NCI-H2029 (cell line): ENCODE measurements around the gene DPM1.

Experiments used
- DNase-seq: peaks from one replicate; lab custom pipeline; 2025; lab: John Stamatoyannopoulos, UW

The DPM1 gene

GRCh38 chr20:50957798-50958614 lies at the start of gene DPM1:
DPM1 (minus strand) TSS chr20:50958532; CDS start chr20:50958523, 9 bp downstream.
- DNase-seq, result peak; percentile 93

DNA sequence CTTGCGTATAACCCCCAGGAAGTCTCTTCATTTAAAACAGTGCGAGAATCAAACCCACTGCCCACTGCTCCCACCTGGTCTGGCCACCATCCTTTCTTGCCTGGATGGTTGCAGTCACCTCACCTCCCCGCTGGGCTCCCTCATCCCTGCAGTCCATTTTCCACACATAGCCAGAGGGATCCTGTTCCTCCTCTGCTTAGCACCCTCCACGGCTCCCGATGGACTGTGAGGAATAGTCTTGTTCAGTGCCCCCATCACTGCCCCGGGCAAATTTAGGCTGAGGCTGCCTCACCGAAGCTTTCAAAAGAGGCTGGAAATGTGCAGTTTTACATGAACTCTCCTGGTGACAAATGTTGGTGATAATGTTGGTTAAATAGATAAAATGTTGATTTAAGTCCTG lies 46.9 kb upstream of the DPM1 start:
- no peak for DNase-seq

- no peak for DNase-seq
Measured at GRCh38 chr20:51004781-51005180, 46.4 kb upstream of the DPM1 start.

DNA sequence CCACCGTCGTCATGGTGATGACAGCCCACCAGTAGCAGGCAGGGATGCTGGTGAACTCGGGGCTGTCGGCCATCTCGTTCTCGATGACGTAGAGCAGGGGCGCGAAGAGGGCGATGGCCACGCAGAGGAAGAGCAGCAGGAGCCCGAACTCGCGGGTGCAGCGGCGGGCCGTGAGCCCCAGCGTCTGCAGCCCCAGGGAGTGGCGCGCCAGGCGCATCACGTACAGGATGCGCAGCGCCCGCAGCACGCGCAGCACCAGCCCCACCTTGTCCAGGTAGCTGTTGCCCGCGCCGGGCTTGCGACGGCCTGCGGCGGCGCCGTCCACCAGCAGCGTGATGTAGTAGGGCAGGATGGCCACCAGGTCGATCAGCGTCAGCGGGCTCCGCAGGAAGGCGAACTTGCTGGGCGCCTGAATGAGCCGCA lies 46.0 kb upstream of the DPM1 start:
- DNase-seq, result no peak

DNA sequence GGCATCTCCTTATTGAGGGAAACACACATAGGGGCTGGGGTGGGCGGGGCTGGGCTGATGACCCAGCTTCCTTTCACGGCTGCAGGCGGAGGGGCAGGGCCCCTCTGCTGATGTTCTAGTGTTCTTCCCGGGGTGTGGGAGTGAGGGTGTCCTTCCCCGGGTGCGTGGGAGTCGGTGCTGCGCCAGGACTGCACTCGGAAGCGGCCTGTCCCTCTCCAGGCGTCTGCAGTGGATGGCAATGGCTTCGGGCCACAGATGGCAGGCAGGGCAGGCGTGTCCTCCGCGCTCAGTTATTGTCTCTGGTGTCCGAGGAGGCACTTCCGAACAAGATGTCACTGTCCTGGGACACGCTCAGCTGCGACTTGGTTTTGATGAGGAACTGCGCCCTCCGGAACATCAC lies 45.4 kb upstream of the DPM1 start:
- no peak for DNase-seq

DNA sequence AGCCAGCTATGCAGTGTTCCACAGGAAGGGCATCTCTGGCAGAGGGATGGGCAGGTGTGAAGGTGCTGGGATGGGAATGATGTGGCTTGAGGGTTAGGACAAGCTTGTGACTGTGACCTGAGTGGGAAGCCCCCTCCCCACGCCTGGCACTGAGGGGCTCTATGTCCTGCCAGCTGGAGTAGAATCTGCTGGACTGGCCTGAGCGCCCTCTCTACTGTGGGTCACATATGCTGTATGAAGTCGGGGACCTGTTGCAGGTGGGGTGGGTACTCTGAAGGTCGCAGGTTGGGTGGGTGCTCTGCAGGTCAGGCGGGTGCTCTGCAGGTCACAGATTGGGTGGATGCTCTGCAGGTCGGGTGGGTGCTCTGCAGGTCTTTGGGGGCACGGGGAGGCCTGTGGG lies 44.3 kb upstream of the DPM1 start:
- DNase-seq, result no peak

DNA sequence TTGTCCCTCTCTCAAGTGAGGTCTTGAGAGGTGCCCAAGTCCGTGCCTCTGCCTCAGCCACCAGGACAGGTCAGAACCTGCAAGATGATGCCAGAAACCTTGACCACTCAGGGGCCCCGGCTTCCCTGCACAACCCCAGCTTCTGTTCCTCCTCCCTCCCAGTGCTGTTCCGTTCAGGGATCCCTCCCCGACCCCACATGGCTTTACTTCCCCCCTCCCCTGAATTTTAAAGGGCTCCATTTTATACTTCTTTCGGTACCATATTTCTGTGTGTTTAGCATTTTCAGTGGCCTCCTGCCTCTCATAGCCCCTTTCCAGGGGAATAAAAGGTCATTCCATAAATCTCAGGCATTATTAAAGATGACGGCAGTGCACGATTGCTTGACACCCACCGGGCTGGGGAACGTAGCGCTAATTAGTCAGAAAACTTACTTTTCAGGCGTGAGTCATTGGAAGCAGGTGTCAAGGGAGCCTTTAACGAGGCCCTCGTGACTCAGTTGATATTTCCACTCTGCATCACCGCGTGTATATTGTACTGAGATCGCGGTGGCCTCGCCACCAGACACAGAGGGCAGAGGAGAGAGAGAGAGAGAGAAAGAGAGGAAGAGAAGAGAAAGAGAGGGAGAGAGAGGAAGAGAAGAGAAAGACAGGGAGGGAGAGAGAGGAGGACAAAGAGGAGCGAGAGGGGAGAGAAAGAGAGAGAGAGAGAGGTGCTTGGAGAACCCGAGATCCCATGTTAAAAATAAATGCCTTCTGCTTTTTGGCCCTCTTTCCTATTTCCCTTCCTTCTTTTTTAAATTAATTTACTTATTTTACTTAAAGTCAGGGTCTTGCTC lies 43.3 kb upstream of the DPM1 start:
- no peak for DNase-seq

DNA sequence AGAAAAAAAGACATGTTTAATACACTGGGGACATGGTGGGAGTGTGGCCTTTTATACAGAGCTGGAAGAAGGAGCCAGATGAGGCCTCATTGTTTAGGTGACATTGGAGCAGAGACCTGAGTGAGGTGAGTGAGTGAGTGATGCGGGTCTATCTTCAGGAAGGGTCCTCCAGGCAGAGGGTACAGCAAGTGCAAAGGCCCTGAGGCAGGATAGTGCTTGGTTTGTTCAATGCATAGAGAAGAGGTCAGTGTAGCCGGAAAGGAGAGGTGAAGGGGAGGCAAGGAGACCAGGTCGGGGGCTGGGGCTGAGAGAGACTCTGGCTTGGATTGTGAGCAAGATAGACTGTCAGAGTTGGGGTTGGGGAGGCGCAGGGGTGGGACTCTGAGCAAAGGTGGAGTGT lies 41.0 kb upstream of the DPM1 start:
- DNase-seq, result no peak

GRCh38 chr20:50996901-50997865 lies 38.9 kb upstream of the DPM1 start:
- no peak for DNase-seq

GRCh38 chr20:50995506-50995905 lies 37.2 kb upstream of the DPM1 start:
- DNase-seq, result no peak

DNA sequence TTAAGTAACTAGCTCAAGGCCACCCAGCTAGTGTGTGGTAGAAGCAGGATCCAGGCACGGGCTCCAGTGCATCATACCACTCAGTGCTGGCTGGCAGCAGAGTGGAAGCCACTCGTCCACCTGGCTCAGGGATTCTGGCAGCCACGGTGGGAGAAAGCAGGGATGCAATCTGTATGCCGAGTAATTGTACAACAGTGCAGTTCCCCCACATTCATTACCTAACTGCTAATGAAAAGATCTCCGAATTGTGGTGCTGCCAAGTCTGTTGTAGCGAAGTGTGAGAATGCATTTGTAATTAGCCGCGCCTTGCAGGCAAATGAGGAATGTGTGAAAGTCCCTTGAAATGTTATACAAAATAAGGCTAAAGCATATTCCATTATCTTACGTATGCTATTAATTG lies 35.5 kb upstream of the DPM1 start:
- no peak for DNase-seq

- peak; percentile 18 for DNase-seq
Measured at GRCh38 chr20:50992733-50993457, 34.6 kb upstream of the DPM1 start.

DNA sequence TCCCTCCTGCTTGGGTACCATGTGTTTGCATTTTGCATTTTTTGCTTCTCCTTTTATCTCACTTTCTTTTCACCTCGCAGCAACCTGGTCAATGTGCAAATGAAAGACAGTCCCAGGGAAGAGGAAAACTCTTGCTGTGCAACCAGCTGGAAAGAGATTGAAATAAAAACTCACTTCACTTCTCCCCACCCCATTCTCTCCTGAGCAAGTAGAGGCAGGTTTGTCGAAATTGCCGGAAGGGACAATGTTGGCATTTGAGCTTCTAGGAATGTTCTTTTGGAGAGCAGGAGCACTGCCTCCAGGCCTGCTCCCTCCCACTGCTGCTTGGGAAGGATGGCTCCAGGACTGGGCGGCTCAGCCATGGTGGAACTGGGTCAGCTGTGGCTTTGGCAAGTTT lies 34.0 kb upstream of the DPM1 start:
- no peak for DNase-seq

GRCh38 chr20:50991076-50991475 lies 32.7 kb upstream of the DPM1 start:
- no peak for DNase-seq

GRCh38 chr20:50987493-50988210 lies 29.3 kb upstream of the DPM1 start:
- DNase-seq, result peak; percentile 72

DNA sequence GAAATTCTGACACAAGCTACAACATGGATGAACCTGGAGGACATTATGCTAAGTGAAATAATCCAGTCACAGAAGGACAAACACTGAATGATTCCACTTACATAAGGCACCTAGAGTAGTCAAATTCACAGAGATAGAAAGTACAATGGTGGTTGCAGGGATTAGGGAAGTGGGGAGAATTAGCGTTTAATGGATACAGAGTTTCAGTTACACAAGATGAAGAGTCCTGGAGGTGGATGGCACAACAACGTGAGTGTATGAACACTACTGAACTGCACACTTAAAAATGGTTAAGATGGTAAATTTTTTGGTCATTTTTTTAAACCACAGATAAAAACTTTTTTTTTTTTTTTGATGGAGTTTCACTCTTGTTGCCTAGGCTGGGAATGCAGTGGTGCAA lies 25.0 kb upstream of the DPM1 start:
- DNase-seq, result no peak

DNA sequence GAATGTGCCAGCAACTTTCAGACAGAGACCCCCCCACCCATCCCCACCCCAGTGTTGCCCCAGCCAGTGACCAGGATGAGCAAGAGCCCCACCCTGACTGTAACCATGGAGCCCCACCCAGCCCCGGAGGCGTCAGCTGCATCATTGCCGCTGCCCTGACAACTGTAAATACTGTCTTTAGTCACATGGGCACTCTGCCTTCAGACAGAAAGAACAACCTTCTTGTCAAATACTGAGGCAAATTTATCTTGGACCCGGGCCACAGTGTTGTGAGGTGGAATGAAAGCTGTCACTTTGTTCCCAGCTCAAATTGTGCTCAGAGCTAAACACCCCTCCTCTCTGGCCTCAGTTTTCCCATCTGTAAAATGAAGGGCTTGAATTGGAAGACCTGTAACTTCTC lies 24.0 kb upstream of the DPM1 start:
- peak; percentile 82 for DNase-seq

DNA sequence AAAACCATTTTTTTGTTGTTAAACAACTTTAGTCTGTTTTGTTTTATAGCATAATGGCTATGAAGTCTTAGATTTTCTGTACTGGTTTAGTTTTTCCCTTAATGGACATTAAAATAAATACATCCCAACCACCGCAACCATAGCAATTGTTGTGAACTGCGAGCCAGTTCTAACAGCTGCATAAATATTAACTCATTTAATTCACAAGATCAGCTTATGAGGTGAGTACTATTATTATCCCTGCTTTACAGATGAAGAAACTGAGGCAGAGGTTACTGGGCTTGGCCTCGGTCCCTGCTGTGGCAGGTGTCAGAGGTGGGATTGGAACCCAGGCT lies 23.3 kb upstream of the DPM1 start:
- DNase-seq, result no peak

DNA sequence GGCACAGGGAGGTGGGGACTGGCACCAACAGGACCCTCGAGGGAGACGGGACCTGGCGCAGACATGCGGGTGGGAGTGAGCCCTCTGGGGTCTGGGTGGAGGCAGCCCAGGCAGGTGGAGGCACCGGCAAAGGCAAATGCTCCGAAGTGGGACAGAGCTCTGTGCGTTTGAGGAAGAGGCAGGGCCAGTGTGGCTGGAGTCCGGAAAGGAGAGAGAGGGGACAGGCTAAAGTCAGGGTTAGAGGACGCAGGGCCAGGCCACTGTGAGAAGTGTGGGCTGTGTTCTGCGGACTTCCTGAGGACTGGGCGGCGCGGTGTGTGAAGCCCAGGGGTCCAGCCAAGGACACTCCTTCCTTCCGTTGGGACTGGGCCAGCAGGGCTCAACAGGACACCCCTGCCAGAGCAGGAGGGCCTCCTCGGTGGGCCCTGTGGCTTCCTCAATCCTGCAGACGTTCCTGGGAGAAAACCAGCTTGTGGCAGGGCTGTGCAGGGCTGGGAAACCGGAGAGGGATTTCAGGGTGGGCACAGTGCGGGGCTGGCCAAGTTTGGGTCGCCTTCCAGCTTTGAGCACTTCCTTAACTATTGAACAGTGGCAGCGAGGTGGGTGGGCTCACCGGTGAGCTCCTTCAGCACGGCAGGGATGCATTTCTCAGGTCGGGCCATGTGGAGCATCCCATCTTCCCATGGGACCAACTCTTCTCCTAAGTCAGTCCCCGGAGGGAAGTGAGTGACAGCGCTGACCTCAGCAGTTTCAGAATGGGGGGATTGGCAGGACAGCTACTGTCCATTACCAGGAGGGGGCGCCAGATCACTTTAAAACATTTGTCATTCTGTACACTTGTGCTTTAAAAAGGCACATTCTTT lies 22.8 kb upstream of the DPM1 start:
- peak; percentile 9 for DNase-seq
